ENCODE results near the gene ZNF212. TPM values are rescaled to one million over a fixed set of nuclear protein-coding genes. Genes with fewer than 3 reads are reported as not detected.

ZNF212 gene
- polyA plus RNA-seq, 3 donors from 2014 or later, result 1.3 to 10.7 (median 3.7) TPM

- Mint-ChIP-seq H3K4me3 (no peak overlapping the region), H3K27ac (no peak overlapping the region), H3K9me3 (no peaks in the 10 kb centered on the region), H3K4me1 (peaks cover 42 to 51% of the 10 kb centered on the region in 2 donors), H3K36me3 (peaks cover 0 to 5% (median 0%) of the 10 kb centered on the region in 3 donors), H3K27me3 (ENCODE audit: low read depth in 3 of 3) (peaks cover 0 to 4% (median 4%) of the 10 kb centered on the region in 3 donors)
- no peak for DNase-seq
Observed at GRCh38 chr7:149289262-149289661, 49.8 kb downstream of the ZNF212 start.

DNA sequence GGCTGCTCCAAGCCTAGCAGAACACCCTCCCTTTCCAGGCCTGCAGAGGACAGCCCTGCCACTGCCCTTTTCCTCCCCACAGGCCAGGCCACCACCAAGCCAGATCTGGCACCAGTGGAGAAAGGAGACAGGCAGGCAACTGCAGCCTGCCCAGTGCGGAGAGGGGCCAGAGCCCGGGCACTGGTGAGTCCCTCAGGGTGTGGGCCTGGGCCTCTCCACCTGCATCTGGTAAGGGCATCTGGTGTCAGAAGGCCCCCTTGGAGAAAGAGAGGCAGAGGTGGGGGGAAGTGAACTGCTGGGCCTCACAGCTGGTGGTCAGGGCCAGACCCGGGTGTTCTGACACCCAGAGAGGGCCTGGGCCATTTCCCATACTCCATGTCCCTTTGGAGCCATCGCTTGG, 50.4 kb downstream of the ZNF212 start:
- no peak overlapping the region for H3K27ac Mint-ChIP-seq

GRCh38 chr7:149291036-149291780, 51.8 kb downstream of the ZNF212 start:
- peak overlapping the region in 1 of 5 donors; percentile 7 for H3K4me3 Mint-ChIP-seq
- H3K4me1 Mint-ChIP-seq, result peaks cover 26 to 33% of the 10 kb centered on the region in 2 donors
- H3K36me3 Mint-ChIP-seq, result peaks cover 0 to 5% (median 0%) of the 10 kb centered on the region in 3 donors
- peaks cover 0 to 4% (median 0%) of the 10 kb centered on the region in 3 donors for H3K27me3 Mint-ChIP-seq (ENCODE audit: low read depth in 3 of 3)
- peak; percentile 18 to 41 (median 31) for DNase-seq
- peak overlapping the region in 2 of 6 donors; percentile 79 to 85 for H3K27ac Mint-ChIP-seq
- H3K9me3 Mint-ChIP-seq, result peaks cover 0 to 1% (median 0%) of the 10 kb centered on the region in 6 donors

More for the DNA sequence above, 50.4 kb downstream of the ZNF212 start:
- peaks cover 0 to 4% (median 4%) of the 10 kb centered on the region in 3 donors for H3K27me3 Mint-ChIP-seq (ENCODE audit: low read depth in 3 of 3)
- no peak for DNase-seq
- H3K9me3 Mint-ChIP-seq, result no peaks in the 10 kb centered on the region
- peaks cover 36 to 45% of the 10 kb centered on the region in 2 donors for H3K4me1 Mint-ChIP-seq
- peaks cover 0 to 5% (median 0%) of the 10 kb centered on the region in 3 donors for H3K36me3 Mint-ChIP-seq
- no peak overlapping the region for H3K4me3 Mint-ChIP-seq

DNA sequence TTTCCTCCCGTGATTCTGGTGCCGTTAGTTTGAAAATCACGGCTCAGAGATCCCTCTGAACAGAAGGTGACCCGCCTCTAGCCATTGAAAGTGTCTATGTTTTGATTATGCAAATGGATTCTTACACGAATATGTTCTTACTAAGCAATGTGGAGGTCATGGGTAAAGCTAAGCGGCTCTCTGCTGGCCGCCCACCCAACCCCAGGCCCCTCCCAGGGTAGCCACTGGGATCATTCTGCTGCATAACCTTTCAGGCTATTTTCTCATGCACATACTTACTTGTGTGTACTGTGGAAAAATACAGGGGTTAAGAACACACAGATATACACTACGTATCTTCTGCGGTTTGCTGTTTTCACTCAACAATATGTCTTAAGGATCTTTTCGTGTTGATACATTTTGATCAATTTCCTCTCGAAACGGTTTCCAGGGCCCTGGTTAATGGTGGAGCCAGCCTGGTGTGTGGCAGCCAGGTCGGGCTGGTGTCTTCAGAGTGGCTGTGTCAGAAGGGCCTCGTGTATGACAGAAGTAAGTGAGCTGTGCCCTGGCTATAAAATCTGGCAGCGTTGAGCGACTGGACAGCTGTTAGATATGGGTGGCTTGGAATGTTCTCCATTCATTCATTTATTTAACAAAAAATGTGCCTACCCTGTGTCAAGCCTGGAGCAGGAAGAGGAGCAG, 52.5 kb downstream of the ZNF212 start:
- peaks cover 0 to 1% (median 0%) of the 10 kb centered on the region in 6 donors for H3K9me3 Mint-ChIP-seq
- peaks cover 0 to 4% (median 0%) of the 10 kb centered on the region in 3 donors for H3K27me3 Mint-ChIP-seq (ENCODE audit: low read depth in 3 of 3)
- H3K36me3 Mint-ChIP-seq, result peaks cover 0 to 6% (median 0%) of the 10 kb centered on the region in 3 donors
- peaks cover 19 to 25% of the 10 kb centered on the region in 2 donors for H3K4me1 Mint-ChIP-seq
- no peak for DNase-seq
- H3K4me3 Mint-ChIP-seq, result no peak overlapping the region
- H3K27ac Mint-ChIP-seq, result no peak overlapping the region

DNA sequence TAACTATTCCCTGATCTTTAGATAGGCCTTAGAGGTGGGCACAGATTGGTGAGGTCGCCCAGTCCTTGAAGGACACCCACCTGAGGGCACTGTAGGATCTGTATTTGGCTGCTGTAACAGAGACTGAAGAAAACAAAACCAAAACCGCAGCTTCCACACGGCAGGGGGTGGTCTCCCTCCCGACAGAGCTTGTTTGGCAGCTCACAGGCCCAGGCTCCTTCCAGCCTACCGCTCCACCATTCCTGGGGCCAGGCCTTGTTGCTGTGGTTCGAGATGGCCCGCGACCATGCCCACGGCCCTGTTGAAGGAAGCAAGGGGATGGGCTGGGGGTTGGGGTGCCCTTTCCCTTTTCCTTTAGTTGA, 53.0 kb downstream of the ZNF212 start:
- DNase-seq, result no peak
- H3K36me3 Mint-ChIP-seq, result peaks cover 0 to 10% (median 0%) of the 10 kb centered on the region in 3 donors

GRCh38 chr7:149293338-149293737, 53.9 kb downstream of the ZNF212 start:
- Mint-ChIP-seq H3K4me1 (peaks cover 13 to 20% of the 10 kb centered on the region in 2 donors), H3K27me3 (ENCODE audit: low read depth in 3 of 3) (peaks cover 0 to 4% (median 0%) of the 10 kb centered on the region in 3 donors), H3K27ac (no peak overlapping the region), H3K9me3 (peaks cover 0 to 1% (median 0%) of the 10 kb centered on the region in 6 donors), H3K4me3 (no peak overlapping the region), H3K36me3 (peaks cover 0 to 10% (median 0%) of the 10 kb centered on the region in 3 donors)
- DNase-seq, result no peak

More for the DNA sequence above, 53.0 kb downstream of the ZNF212 start:
- Mint-ChIP-seq H3K9me3 (peaks cover 0 to 1% (median 0%) of the 10 kb centered on the region in 6 donors), H3K4me1 (peaks cover 14 to 20% of the 10 kb centered on the region in 2 donors), H3K4me3 (no peak overlapping the region), H3K27me3 (ENCODE audit: low read depth in 3 of 3) (peaks cover 0 to 4% (median 0%) of the 10 kb centered on the region in 3 donors), H3K27ac (no peak overlapping the region)

DNA sequence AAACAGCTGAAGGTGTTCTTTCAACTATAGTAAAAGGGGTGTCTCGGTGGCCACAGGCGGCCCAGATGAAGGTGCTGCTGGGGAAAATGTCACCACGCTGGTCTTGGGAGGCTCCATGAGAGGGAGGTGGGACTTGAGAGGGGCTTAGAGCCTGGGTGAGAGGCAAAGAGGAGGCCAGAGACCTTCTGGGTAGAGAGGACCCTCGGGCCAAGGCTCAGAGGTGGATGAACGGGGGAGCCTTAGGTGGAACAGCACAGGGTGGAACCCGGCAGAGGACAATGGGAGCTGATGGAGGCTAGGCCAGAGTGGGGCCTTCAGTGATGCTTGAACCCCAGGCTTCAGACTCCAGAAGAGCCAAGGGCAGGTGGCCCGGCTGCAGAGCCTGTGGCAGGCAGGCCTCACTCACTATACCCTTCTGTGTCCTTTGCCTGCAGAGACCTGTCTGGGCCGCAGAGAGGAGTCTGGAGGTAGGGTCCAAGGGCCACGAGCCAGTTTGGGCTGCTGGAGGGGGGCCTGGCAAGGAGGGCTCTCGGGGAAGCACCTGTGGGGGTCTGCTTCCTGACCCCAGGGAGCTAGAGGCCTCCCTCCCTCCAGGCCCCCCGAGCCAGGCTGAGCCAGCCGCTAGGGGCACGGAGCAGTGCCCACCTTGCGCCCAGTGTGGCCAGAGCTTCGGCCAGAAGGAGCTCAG, 54.6 kb downstream of the ZNF212 start:
- peaks cover 13 to 20% of the 10 kb centered on the region in 2 donors for H3K4me1 Mint-ChIP-seq
- no peak for DNase-seq
- peaks cover 0 to 4% (median 0%) of the 10 kb centered on the region in 3 donors for H3K27me3 Mint-ChIP-seq (ENCODE audit: low read depth in 3 of 3)
- peaks cover 0 to 10% (median 0%) of the 10 kb centered on the region in 3 donors for H3K36me3 Mint-ChIP-seq
- peaks cover 0 to 1% (median 0%) of the 10 kb centered on the region in 6 donors for H3K9me3 Mint-ChIP-seq
- no peak overlapping the region for H3K27ac Mint-ChIP-seq
- no peak overlapping the region for H3K4me3 Mint-ChIP-seq

DNA sequence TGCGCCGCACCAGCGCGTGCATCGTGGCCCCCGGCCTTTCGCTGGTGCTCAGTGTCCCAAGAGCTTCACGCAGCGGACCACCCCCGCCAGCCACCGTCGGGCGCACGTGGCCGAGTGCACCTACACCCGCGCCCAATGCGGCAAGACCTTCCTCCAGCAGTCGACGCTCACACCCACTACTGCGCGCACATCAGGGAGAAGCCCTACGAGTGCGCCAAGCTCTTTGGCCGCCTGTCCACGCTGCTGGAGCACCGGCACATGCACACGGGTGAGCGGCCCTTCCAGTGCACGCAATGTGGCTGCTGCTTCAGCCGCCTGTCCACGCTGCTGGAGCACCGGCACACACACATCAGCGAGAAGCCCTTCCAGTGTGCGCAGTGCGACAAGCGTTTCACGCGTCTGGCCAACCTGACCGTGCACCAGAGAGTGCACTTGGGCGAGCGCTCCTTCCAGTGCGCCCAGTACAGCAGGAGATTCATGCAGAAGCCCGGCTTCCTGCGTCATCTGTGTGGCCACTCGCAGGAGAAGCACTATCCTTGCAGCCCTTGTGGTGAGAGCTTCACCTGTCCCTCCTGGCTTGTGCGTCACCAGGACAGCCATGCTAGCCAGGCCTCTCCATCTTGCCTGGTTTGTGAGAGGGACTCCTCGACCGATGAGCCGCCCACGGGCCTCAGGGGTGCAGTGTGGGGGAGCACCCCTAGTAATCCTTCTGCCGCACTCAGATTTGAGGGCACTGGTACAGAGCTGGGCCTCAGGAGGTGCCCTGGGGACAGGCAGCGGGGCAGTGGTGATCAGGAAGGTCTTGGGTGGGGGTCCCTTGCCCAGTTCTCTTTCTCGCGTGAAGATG, 55.4 kb downstream of the ZNF212 start:
- no peak overlapping the region for H3K4me3 Mint-ChIP-seq
- no peak overlapping the region for H3K27ac Mint-ChIP-seq
- peaks cover 0 to 10% (median 0%) of the 10 kb centered on the region in 3 donors for H3K36me3 Mint-ChIP-seq
- peaks cover 0 to 1% (median 0%) of the 10 kb centered on the region in 6 donors for H3K9me3 Mint-ChIP-seq
- peaks cover 13 to 20% of the 10 kb centered on the region in 2 donors for H3K4me1 Mint-ChIP-seq
- no peak for DNase-seq
- H3K27me3 Mint-ChIP-seq (ENCODE audit: low read depth in 3 of 3), result peaks cover 0 to 4% (median 0%) of the 10 kb centered on the region in 3 donors

- no peak overlapping the region for H3K4me3 Mint-ChIP-seq
Observed at GRCh38 chr7:149295481-149295850, 56.0 kb downstream of the ZNF212 start.

GRCh38 chr7:149296368-149296767, 56.9 kb downstream of the ZNF212 start:
- H3K4me3 Mint-ChIP-seq, result no peak overlapping the region
- H3K4me1 Mint-ChIP-seq, result peaks cover 3 to 9% of the 10 kb centered on the region in 2 donors
- H3K36me3 Mint-ChIP-seq, result peaks cover 0 to 10% (median 0%) of the 10 kb centered on the region in 3 donors
- H3K9me3 Mint-ChIP-seq, result peaks cover 0 to 1% (median 0%) of the 10 kb centered on the region in 6 donors
- peaks cover 0 to 4% (median 0%) of the 10 kb centered on the region in 3 donors for H3K27me3 Mint-ChIP-seq (ENCODE audit: low read depth in 3 of 3)
- no peak for DNase-seq
- no peak overlapping the region for H3K27ac Mint-ChIP-seq

More at GRCh38 chr7:149295481-149295850, 56.0 kb downstream of the ZNF212 start:
- no peak overlapping the region for H3K27ac Mint-ChIP-seq
- peaks cover 0 to 4% (median 0%) of the 10 kb centered on the region in 3 donors for H3K27me3 Mint-ChIP-seq (ENCODE audit: low read depth in 3 of 3)
- H3K36me3 Mint-ChIP-seq, result peaks cover 0 to 10% (median 0%) of the 10 kb centered on the region in 3 donors
- DNase-seq, result no peak
- peaks cover 0 to 1% (median 0%) of the 10 kb centered on the region in 6 donors for H3K9me3 Mint-ChIP-seq
- H3K4me1 Mint-ChIP-seq, result peaks cover 12 to 18% of the 10 kb centered on the region in 2 donors

DNA sequence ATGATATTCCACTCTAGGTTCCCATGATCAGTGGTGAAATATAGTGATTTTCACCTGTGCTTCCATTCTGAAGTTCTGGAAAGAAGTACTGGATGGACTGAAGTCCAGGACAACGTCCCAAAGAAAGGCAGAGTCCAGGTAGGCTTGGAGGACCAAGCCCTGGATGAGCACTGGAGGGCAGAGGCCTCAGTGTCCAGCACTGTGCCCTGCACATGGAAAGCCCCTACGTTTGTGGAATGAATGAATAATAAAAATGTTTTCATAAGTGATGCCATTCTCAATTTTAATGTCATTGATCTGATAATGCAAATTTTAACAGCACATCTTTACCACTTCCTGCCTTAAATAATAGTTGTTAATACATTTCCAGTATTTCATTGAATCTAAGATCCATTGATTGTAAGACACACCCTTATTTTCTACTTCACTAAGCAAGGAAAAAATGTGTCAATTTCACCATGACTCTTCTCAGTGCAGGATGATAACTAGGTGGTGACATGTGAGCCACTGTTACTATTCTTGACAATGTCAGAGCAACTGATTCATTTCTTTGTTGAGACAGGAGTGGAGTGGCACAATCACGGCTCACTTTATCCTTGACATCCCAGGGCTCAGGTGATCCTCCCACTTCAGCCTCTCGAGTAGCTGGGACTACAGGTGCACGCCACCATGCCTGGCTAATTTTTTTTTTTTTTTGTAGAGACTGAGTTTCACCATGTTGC, 57.7 kb downstream of the ZNF212 start:
- H3K4me1 Mint-ChIP-seq, result peaks cover 0 to 1% of the 10 kb centered on the region in 2 donors
- H3K27me3 Mint-ChIP-seq (ENCODE audit: low read depth in 3 of 3), result peaks cover 0 to 4% (median 0%) of the 10 kb centered on the region in 3 donors
- H3K4me3 Mint-ChIP-seq, result no peak overlapping the region
- no peak for DNase-seq
- peaks cover 0 to 1% (median 0%) of the 10 kb centered on the region in 6 donors for H3K9me3 Mint-ChIP-seq
- H3K36me3 Mint-ChIP-seq, result peaks cover 0 to 10% (median 0%) of the 10 kb centered on the region in 3 donors
- H3K27ac Mint-ChIP-seq, result no peak overlapping the region

DNA sequence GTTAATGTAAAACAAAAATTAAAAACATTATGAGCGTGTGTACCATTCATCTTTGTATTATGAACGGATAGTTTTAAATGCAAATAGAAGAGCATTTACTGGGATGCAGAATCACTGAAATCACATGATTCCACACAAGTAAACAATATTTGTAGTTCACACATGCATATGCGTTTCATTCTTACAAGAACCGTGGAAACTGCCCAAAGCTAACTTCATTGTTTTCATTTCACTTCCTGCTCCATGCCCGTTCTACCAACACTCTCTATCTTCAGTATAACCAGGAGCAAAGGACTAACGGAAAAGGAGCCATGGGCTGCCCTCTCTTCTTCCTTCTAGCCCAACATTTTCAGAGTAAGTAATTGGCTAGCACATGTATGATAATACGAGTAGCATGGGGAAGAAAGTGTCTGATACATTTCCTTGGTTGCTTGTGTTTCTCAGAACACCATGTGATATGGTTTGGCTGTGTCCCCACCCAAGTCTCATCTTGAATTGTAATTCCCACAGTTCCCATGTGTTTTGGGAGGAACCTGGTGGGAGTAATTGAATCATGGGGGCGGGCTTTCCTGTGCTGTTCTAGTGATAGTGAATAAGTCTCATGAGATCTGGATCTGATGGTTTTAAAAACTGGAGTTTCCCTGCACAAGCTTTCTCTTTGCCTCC, 61.3 kb downstream of the ZNF212 start:
- Mint-ChIP-seq H3K4me1 (no peaks in the 10 kb centered on the region), H3K9me3 (no peaks in the 10 kb centered on the region), H3K4me3 (no peak overlapping the region), H3K36me3 (peaks cover 0 to 5% (median 0%) of the 10 kb centered on the region in 3 donors), H3K27me3 (ENCODE audit: low read depth in 3 of 3) (no peaks in the 10 kb centered on the region), H3K27ac (no peak overlapping the region)
- no peak for DNase-seq
